GM12878 (cell line): ENCODE data around the gene CA7. TPM values are rescaled to one million over a fixed set of nuclear protein-coding genes. Genes with fewer than 3 reads are reported as not detected.

Experiments
- ATAC-seq: fragments of 200-7000 bp; cut with Tn5 transposase; 3 replicates; pipeline ENCODE4 v1.9.1; 2020; ENCODE audit warnings: mild to moderate bottlenecking, moderate library complexity
- BruUV-seq: library from RNA; stranded (reverse); fragments of 400-500 nt; replicated peaks from 2 replicates; lab custom pipeline; 2021; lab: Mats Ljungman, UMichigan
- CTCF ChIA-PET: fragments of 300-600 bp; sonication (Branson Sonifier 250); formaldehyde crosslinking; extraction: SDS; loops from one replicate; lab custom pipeline; 2021; ENCODE audit warnings: inconsistent platforms; lab: Yijun Ruan, JAX
- POLR2A ChIA-PET: fragments of 350-600 bp; formaldehyde crosslinking; extraction: SDS; loops from one replicate; lab custom pipeline; 2021; ENCODE audit warnings: inconsistent platforms; lab: Charles Lee
- RAD21 ChIA-PET: fragments of 300-600 bp; sonication (Branson Sonifier 250); formaldehyde crosslinking; loops from one replicate; lab custom pipeline; 2023; ENCODE audit warnings: antibody characterized with exemption; ENCODE audit not compliant: unreplicated experiment; lab: Charles Lee
- SMC1A ChIA-PET: fragments of 300-600 bp; sonication (Branson Sonifier 250); formaldehyde crosslinking; loops from one replicate; lab custom pipeline; 2023; ENCODE audit not compliant: unreplicated experiment, uncharacterized antibody; lab: Charles Lee
- DNase-seq: peaks from one replicate; pipeline ENCODE4 v3.0.0-alpha.2; 2011; ENCODE audit warnings: low read depth, low spot score
- FAIRE-seq: peaks from 3 replicates; lab custom pipeline; 2011; peaks lifted over from hg19 to GRCh38; lab: Jason Lieb, UNC
- H2AFZ ChIP-seq: 2 replicates; pipeline ENCODE4 v1.6.0; 2011; ENCODE audit warnings: low read depth, low read length, control low read depth; ENCODE audit not compliant: control insufficient read depth
- H3K27ac ChIP-seq: 2 replicates; pipeline ENCODE4 v1.5.1; 2011; ENCODE audit warnings: control low read depth; ENCODE audit not compliant: control insufficient read depth, insufficient read depth
- H3K27me3 ChIP-seq, 2 experiments: replicated peaks in 1 of 2; 2 replicates each; pipeline versions ENCODE4 v1.6.0 to v1.6.1; 2011; ENCODE audit warnings: low read length in 1 of 2; ENCODE audit not compliant: control insufficient read depth in 2 of 2, insufficient read depth in 2 of 2
- H3K36me3 ChIP-seq, 2 experiments: 2 replicates each; pipeline ENCODE4 v1.5.1; 2011; ENCODE audit warnings: low read length in 1 of 2; ENCODE audit not compliant: control insufficient read depth in 2 of 2, insufficient read depth in 2 of 2
- H3K4me1 ChIP-seq: 2 replicates; pipeline ENCODE4 v1.6.1; 2011; ENCODE audit warnings: mild to moderate bottlenecking, low read length, moderate library complexity, mixed read lengths; ENCODE audit not compliant: control insufficient read depth, insufficient read depth
- H3K4me2 ChIP-seq: 2 replicates; pipeline ENCODE4 v1.6.0; 2011; ENCODE audit warnings: control low read depth; ENCODE audit not compliant: control insufficient read depth, insufficient read depth
- H3K4me3 ChIP-seq: fragments of 200-600 bp; sonication (generic); 2 replicates; pipeline ENCODE4 v1.5.1; 2016
- H3K79me2 ChIP-seq: 2 replicates; pipeline ENCODE4 v1.6.0; 2011; ENCODE audit warnings: low read length; ENCODE audit not compliant: control insufficient read depth, insufficient read depth
- H3K9ac ChIP-seq: 2 replicates; pipeline ENCODE4 v1.8.0; 2011; ENCODE audit warnings: low read length, control low read depth, mixed read lengths; ENCODE audit not compliant: control insufficient read depth, insufficient read depth
- H3K9me3 ChIP-seq: replicated peaks from 3 replicates; pipeline ENCODE4 v1.5.1; 2011; ENCODE audit warnings: mild to moderate bottlenecking, low read length; ENCODE audit not compliant: control insufficient read depth, insufficient read depth
- H4K20me1 ChIP-seq: 2 replicates; pipeline ENCODE4 v1.6.0; 2011; ENCODE audit not compliant: control insufficient read depth, insufficient read depth
- ATF7 ChIP-seq: fragments of 450-650 bp; IDR thresholded peaks from 2 replicates; pipeline ENCODE4 v1.6.1; 2016; ENCODE audit warnings: low read depth, mild to moderate bottlenecking
- BRCA1 ChIP-seq: IDR thresholded peaks from 2 replicates; pipeline ENCODE4 v1.6.1; 2011; ENCODE audit warnings: low read depth, low read length, improper control_type of control experiment
- CBX3 ChIP-seq: fragments of 200-600 bp; sonication (generic); IDR thresholded peaks from 2 replicates; pipeline ENCODE4 v1.6.1; 2016; ENCODE audit warnings: low read depth, borderline replicate concordance
- CBX5 ChIP-seq: sonication (generic); IDR thresholded peaks from 2 replicates; pipeline ENCODE4 v1.6.1; 2016; ENCODE audit warnings: low read depth, moderate library complexity, mild to moderate bottlenecking, inconsistent platforms
- FOXK2 ChIP-seq: fragments of 450-650 bp; IDR thresholded peaks from 2 replicates; pipeline ENCODE4 v1.6.1; 2017; ENCODE audit warnings: mild to moderate bottlenecking, moderate library complexity
- MEF2B ChIP-seq: fragments of 450-650 bp; IDR thresholded peaks from 2 replicates; pipeline ENCODE4 v1.6.1; 2018; ENCODE audit warnings: mild to moderate bottlenecking, moderate library complexity; ENCODE audit not compliant: partially characterized antibody, poor library complexity, severe bottlenecking
- NR2C2 ChIP-seq: IDR thresholded peaks from 2 replicates; pipeline ENCODE4 v1.6.1; 2011; ENCODE audit warnings: borderline replicate concordance, low read depth; ENCODE audit not compliant: control insufficient read depth, insufficient read length
- RBBP5 ChIP-seq: fragments of 200-600 bp; sonication (generic); conservative IDR thresholded peaks from 2 replicates; pipeline ENCODE4 v1.6.1; 2016
- SIX5 ChIP-seq: IDR thresholded peaks from 2 replicates; pipeline ENCODE4 v1.6.1; 2011; ENCODE audit warnings: mild to moderate bottlenecking, low read depth, low read length, moderate library complexity; ENCODE audit not compliant: severe bottlenecking
- SMAD1 ChIP-seq: fragments of 450-650 bp; IDR thresholded peaks from 2 replicates; pipeline ENCODE4 v1.6.1; 2018; ENCODE audit warnings: mild to moderate bottlenecking, low read depth; ENCODE audit not compliant: partially characterized antibody
- SRF ChIP-seq, 2 experiments: IDR thresholded peaks; 2 replicates each; pipeline ENCODE4 v1.6.1; 2011; ENCODE audit warnings: low read depth in 2 of 2, low read length in 2 of 2, mild to moderate bottlenecking in 1 of 2, moderate library complexity in 1 of 2
- STAT3 ChIP-seq: IDR thresholded peaks from 2 replicates; pipeline ENCODE4 v1.6.1; 2011; ENCODE audit warnings: low read depth, low read length, improper control_type of control experiment
- WGBS: methylation state at CpG from one replicate; pipeline ENCODE4 v1.1.6; 2016; ENCODE audit warnings: low lambda C conversion rate; ENCODE audit not compliant: insufficient replicate concordance, insufficient coverage; ENCODE audit errors: missing lambda C conversion rate; 5-methylcytosine and 5-hydroxymethylcytosine counted together
- in situ Hi-C: fragments of 300-500 bp; cut with MboI; formaldehyde crosslinking; loops from 9 replicates; pipeline ENCODE4 v1.14.3; 2018; ENCODE audit warnings: mixed read lengths
- intact Hi-C: fragments of 100-400 bp; cut with micrococcal nuclease; formaldehyde crosslinking; loops from one replicate; pipeline ENCODE4 v1.14.2; 2022; ENCODE audit not compliant: unreplicated experiment
- polyA plus RNA-seq, 11 experiments: library from polyadenylated mRNA; depleted of rRNA in 4 of 11; unstranded in 6 of 11; stranded (reverse) in 5 of 11; fragments of >200 nt; fragmentation: Nextera tagmentation in 4 of 11; fragmentation: Illumina TruSeq in 1 of 11; extraction: Ambion mirVana in 4 of 11; extraction: Trizol in 1 of 11; gene quantifications; 1 replicate in 1 of 11; 2 replicates in 10 of 11; pipeline versions ENCODE4 v1.2.1 to v1.2.3, GENCODE V29; 2011 to 2016; ENCODE audit warnings: inconsistent platforms in 2 of 11, missing spikeins in 2 of 11, low read depth in 1 of 11
- total RNA-seq, 4 experiments: library from RNA; depleted of rRNA in 3 of 4; stranded (reverse); fragments of >200 nt in 3 of 4; fragmentation: Illumina TruSeq in 1 of 4; extraction: Trizol in 1 of 4; gene quantifications; 2 replicates each; pipeline versions ENCODE4 v1.2.1 to v1.2.3, GENCODE V29; 2013 to 2021
- TF ChIP-seq, protein P1 (sequence below): IDR thresholded peaks from 2 replicates; pipeline ENCODE4 v1.6.1; 2012; ENCODE audit warnings: low read depth, low read length, improper control_type of control experiment
- TF ChIP-seq, protein P2 (sequence below): fragments of 450-650 bp; IDR thresholded peaks from 2 replicates; pipeline ENCODE4 v1.6.1; 2016; ENCODE audit warnings: mild to moderate bottlenecking
- TF ChIP-seq, protein P3 (sequence below): fragments of 450-650 bp; IDR thresholded peaks from 2 replicates; pipeline ENCODE4 v1.6.1; 2018; ENCODE audit warnings: borderline replicate concordance, mild to moderate bottlenecking; ENCODE audit not compliant: partially characterized antibody

Gene CA7
- total and polyA plus RNA-seq, 10 of the 15 experiments (the other 5 are each of a cell fraction or from before 2014, with no cell fraction given), result 0.04 TPM; not detected in 9

DNA sequence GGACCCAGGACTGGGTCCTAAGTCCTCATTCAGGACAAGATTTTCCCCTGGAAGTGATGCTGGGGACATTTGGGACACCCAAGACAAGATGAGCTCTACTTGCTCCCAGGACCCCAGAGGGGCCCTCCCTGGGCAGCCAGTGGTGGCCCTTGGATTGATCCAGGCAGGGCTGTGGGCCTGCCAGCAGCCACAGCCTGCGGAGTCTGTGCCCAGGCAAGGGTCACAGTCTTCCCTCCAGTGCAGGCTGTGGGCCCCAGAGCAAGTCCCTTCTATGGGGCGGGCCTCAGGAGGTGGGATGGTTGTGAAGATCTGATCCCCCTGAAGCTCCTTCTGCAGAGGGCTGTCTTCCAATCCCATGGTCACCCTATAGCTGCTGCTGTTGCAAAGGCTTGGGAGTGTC lies 12.6 kb downstream of the CA7 start:
- DNase-seq (no peak), FAIRE-seq (no peak), ATAC-seq (no peak)
- no peaks in the 10 kb centered on the region for H3K9me3 ChIP-seq
- peaks cover 4% of the 10 kb centered on the region for H3K4me1 ChIP-seq
- H3K9ac ChIP-seq, result no peak overlapping the region
- 69% methylated on average over 2 of the region's 2 CpGs for WGBS
- no peak overlapping the region for H2AFZ ChIP-seq
- ChIA-PET POLR2A (no interaction called here), CTCF (interaction anchor here (0.8 to 4.4 kb wide), 5 partner anchors 9 to 117 kb away, joined by 3 to 31 read pairs (median 4); partner anchors contain the start of gene NAE1), RAD21 (interaction anchor here (0.9 to 1.4 kb wide), 2 partner anchors 10 to 11 kb away, joined by 3 read pairs; no protein-coding TSS in a partner anchor), SMC1A (interaction anchor here (0.6 to 1.2 kb wide), 2 partner anchors 10 to 413 kb away, joined by 3 read pairs; no protein-coding TSS in a partner anchor)
- H3K27ac ChIP-seq, result no peak overlapping the region
- TF ChIP-seq CBX5 (no peak), SIX5 (no peak), STAT3 (no peak), SRF (IDR thresholded peaks at IDR 0.05; ENCODE audit: low read depth in 2 of 2, low read length in 2 of 2) (no peak), NR2C2 (no peak)
- TF ChIP-seq, protein P1, sequence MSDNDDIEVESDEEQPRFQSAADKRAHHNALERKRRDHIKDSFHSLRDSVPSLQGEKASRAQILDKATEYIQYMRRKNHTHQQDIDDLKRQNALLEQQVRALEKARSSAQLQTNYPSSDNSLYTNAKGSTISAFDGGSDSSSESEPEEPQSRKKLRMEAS, result no peak
- H3K79me2 ChIP-seq, result no peaks in the 10 kb centered on the region
- in situ Hi-C loops, result no loop called here
- no peaks in the 10 kb centered on the region for H3K36me3 ChIP-seq
- no peaks in the 10 kb centered on the region for H4K20me1 ChIP-seq
- BruUV-seq, result no TSS peak
- intact Hi-C loops, result no loop called here
- H3K27me3 ChIP-seq, result no peaks in the 10 kb centered on the region
- H3K4me3 ChIP-seq, result no peak overlapping the region
- no peak overlapping the region for H3K4me2 ChIP-seq

DNA sequence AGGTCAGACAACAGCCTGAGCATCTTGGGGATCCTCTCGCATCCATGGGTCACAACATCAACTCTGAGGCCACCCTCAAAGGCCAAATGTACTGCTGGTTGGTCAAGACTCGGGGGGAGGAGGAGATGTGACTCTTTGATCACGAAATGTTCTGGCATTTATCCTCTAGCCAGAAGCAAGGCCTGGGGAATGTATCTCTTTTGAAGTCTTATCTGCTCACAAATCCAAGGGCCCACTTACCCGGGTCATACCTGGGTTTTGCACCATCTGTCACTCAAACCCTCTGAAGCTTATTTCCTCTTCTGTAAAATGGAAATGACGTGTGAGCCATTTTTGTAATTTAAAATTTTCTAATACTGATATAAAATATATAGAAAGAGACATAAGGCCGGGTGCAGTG lies 13.2 kb downstream of the CA7 start:
- SMC1A ChIA-PET, result interaction anchor here (1.2 kb wide), 1 partner anchor 11 kb away, joined by 3 read pairs; no protein-coding TSS in a partner anchor
- H4K20me1 ChIP-seq, result no peaks in the 10 kb centered on the region
- no peak overlapping the region for H3K9ac ChIP-seq
- H3K4me3 ChIP-seq, result no peak overlapping the region
- CTCF ChIA-PET, result interaction anchor here (1.2 to 4.4 kb wide), 4 partner anchors 10 to 26 kb away, joined by 4 to 31 read pairs (median 6); partner anchors contain the start of gene NAE1
- intact Hi-C loops (no loop called here), in situ Hi-C loops (no loop called here)
- ATAC-seq (no peak), DNase-seq (no peak), FAIRE-seq (no peak)
- H3K9me3 ChIP-seq, result no peaks in the 10 kb centered on the region
- BruUV-seq, result no TSS peak
- POLR2A ChIA-PET, result no interaction called here
- H3K79me2 ChIP-seq, result no peaks in the 10 kb centered on the region
- no peak for TF ChIP-seq ATF7
- no peak for TF ChIP-seq MEF2B
- no peak for TF ChIP-seq BRCA1
- TF ChIP-seq CBX3, result no peak
- TF ChIP-seq SMAD1, result no peak
- TF ChIP-seq, protein P2, sequence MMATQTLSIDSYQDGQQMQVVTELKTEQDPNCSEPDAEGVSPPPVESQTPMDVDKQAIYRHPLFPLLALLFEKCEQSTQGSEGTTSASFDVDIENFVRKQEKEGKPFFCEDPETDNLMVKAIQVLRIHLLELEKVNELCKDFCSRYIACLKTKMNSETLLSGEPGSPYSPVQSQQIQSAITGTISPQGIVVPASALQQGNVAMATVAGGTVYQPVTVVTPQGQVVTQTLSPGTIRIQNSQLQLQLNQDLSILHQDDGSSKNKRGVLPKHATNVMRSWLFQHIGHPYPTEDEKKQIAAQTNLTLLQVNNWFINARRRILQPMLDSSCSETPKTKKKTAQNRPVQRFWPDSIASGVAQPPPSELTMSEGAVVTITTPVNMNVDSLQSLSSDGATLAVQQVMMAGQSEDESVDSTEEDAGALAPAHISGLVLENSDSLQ, result peak; percentile 57
- TF ChIP-seq RBBP5, result no peak
- TF ChIP-seq, protein P3, sequence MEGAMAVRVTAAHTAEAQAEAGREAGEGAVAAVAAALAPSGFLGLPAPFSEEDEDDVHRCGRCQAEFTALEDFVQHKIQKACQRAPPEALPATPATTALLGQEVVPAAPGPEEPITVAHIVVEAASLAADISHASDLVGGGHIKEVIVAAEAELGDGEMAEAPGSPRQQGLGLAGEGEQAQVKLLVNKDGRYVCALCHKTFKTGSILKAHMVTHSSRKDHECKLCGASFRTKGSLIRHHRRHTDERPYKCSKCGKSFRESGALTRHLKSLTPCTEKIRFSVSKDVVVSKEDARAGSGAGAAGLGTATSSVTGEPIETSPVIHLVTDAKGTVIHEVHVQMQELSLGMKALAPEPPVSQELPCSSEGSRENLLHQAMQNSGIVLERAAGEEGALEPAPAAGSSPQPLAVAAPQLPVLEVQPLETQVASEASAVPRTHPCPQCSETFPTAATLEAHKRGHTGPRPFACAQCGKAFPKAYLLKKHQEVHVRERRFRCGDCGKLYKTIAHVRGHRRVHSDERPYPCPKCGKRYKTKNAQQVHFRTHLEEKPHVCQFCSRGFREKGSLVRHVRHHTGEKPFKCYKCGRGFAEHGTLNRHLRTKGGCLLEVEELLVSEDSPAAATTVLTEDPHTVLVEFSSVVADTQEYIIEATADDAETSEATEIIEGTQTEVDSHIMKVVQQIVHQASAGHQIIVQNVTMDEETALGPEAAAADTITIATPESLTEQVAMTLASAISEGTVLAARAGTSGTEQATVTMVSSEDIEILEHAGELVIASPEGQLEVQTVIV, result no peak
- TF ChIP-seq FOXK2, result no peak
- TF ChIP-seq, all 136 proteins: peak for 1
- RAD21 ChIA-PET, result interaction anchor here (1.4 kb wide), 1 partner anchor 11 kb away, joined by 3 read pairs; no protein-coding TSS in a partner anchor
- WGBS, result 23% methylated on average over 6 of the region's 6 CpGs
- Histone ChIP-seq H2AFZ (no peak overlapping the region), H3K4me2 (no peak overlapping the region), H3K27me3 (no peaks in the 10 kb centered on the region), H3K4me1 (peaks cover 4% of the 10 kb centered on the region), H3K27ac (no peak overlapping the region), H3K36me3 (no peaks in the 10 kb centered on the region)
